GM23338 (cell line): ENCODE measurements around the gene PCK2. TPM values are rescaled to one million over a fixed set of nuclear protein-coding genes. Genes with fewer than 3 reads are reported as not detected.
A peak's percentile ranks its signal among the peaks of the same experiment; 100 is the strongest.

ENCODE experiments used
- ATAC-seq: fragments of 200-7000 bp; cut with Tn5 transposase; 3 replicates; pipeline ENCODE4 v1.9.1; 2020
- DNase-seq: peaks from one replicate; pipeline ENCODE4 v3.0.0-alpha.2; 2015; ENCODE audit warnings: low spot score
- H2AFZ ChIP-seq: fragments of 200-600 bp; sonication (generic); 2 replicates; pipeline ENCODE4 v1.8.0; 2016; ENCODE audit warnings: antibody characterized with exemption, mild to moderate bottlenecking, moderate library complexity
- H3F3A ChIP-seq: fragments of 200-600 bp; sonication (generic); replicated peaks from 2 replicates; pipeline ENCODE4 v1.8.0; 2017; ENCODE audit warnings: antibody characterized with exemption, mixed run types, low read depth
- H3K27ac ChIP-seq: fragments of 200-600 bp; sonication (generic); 2 replicates; pipeline ENCODE4 v1.6.1; 2016; ENCODE audit warnings: low read depth
- H3K27me3 ChIP-seq: fragments of 200-600 bp; sonication (generic); 2 replicates; pipeline ENCODE4 v1.8.0; 2016; ENCODE audit warnings: mild to moderate bottlenecking, mixed run types, moderate library complexity; ENCODE audit not compliant: insufficient read depth
- H3K36me3 ChIP-seq: fragments of 200-600 bp; sonication (generic); 2 replicates; pipeline ENCODE4 v1.8.0; 2016; ENCODE audit warnings: mild to moderate bottlenecking; ENCODE audit not compliant: insufficient read depth
- H3K4me1 ChIP-seq: fragments of 200-600 bp; sonication (generic); 2 replicates; pipeline ENCODE4 v1.8.0; 2016; ENCODE audit warnings: mild to moderate bottlenecking, moderate library complexity; ENCODE audit not compliant: insufficient read depth
- H3K4me2 ChIP-seq: fragments of 200-600 bp; sonication (generic); 2 replicates; pipeline ENCODE4 v1.7.1; 2017; ENCODE audit warnings: mixed run types
- H3K4me3 ChIP-seq: fragments of 200-600 bp; sonication (generic); 2 replicates; pipeline ENCODE4 v1.6.1; 2016; ENCODE audit warnings: mixed run types
- H3K79me2 ChIP-seq: fragments of 200-600 bp; sonication (generic); replicated peaks from 2 replicates; pipeline ENCODE4 v1.8.0; 2017; ENCODE audit warnings: mild to moderate bottlenecking; ENCODE audit not compliant: insufficient read depth
- H3K9me2 ChIP-seq: fragments of 200-600 bp; sonication (generic); 2 replicates; pipeline ENCODE4 v1.8.0; 2017; ENCODE audit not compliant: insufficient read depth
- H4K20me1 ChIP-seq: fragments of 200-600 bp; sonication (generic); replicated peaks from 2 replicates; pipeline ENCODE4 v1.8.0; 2017; ENCODE audit warnings: mild to moderate bottlenecking; ENCODE audit not compliant: insufficient read depth
- H3K27ac Mint-ChIP-seq: 2 replicates; pipeline ENCODE4 v1.8.0; 2020; ENCODE audit warnings: inconsistent platforms, mild to moderate bottlenecking, moderate library complexity, mixed read lengths
- H3K27me3 Mint-ChIP-seq: 3 replicates; pipeline ENCODE4 v1.8.0; 2022; ENCODE audit warnings: low read depth, mild to moderate bottlenecking, moderate library complexity, mixed read lengths, inconsistent platforms; ENCODE audit not compliant: insufficient read depth, poor library complexity
- H3K36me3 Mint-ChIP-seq: 3 replicates; pipeline ENCODE4 v1.8.0; 2021; ENCODE audit warnings: low read depth, mild to moderate bottlenecking, inconsistent platforms, moderate library complexity, mixed read lengths
- H3K4me1 Mint-ChIP-seq: 3 replicates; pipeline ENCODE4 v1.8.0; 2020; ENCODE audit warnings: mild to moderate bottlenecking, inconsistent platforms, mixed read lengths
- H3K4me3 Mint-ChIP-seq: 3 replicates; pipeline ENCODE4 v1.8.0; 2021; ENCODE audit warnings: moderate library complexity, mild to moderate bottlenecking, inconsistent platforms, mixed read lengths
- H3K9me3 Mint-ChIP-seq: 3 replicates; pipeline ENCODE4 v1.8.0; 2020; ENCODE audit warnings: moderate library complexity, mild to moderate bottlenecking, inconsistent platforms, mixed read lengths
- CREB1 ChIP-seq: fragments of 250-450 bp; sonication (Bioruptor Pico); IDR thresholded peaks from 2 replicates; pipeline ENCODE4 v1.5.0; 2020; ENCODE audit warnings: low read depth, mild to moderate bottlenecking, moderate library complexity
- EZH2 ChIP-seq: fragments of 200-600 bp; sonication (generic); IDR thresholded peaks from one replicate; pipeline ENCODE4 v1.8.0; 2017; ENCODE audit warnings: antibody characterized with exemption, mild to moderate bottlenecking, low read depth; ENCODE audit not compliant: unreplicated experiment
- EZH2phosphoT487 ChIP-seq: fragments of 200-600 bp; sonication (generic); IDR thresholded peaks from one replicate; pipeline ENCODE4 v1.8.1; 2018; ENCODE audit warnings: antibody characterized with exemption; ENCODE audit not compliant: unreplicated experiment
- JUNB ChIP-seq: IDR thresholded peaks from one replicate; pipeline ENCODE4 v1.6.1; 2016; ENCODE audit warnings: antibody characterized with exemption; ENCODE audit not compliant: unreplicated experiment
- NANOG ChIP-seq: IDR thresholded peaks from 2 replicates; pipeline ENCODE4 v1.6.1; 2016; ENCODE audit warnings: antibody characterized with exemption, borderline replicate concordance
- POLR2AphosphoS5 ChIP-seq: IDR thresholded peaks from 2 replicates; pipeline ENCODE4 v1.6.1; 2016; ENCODE audit warnings: antibody characterized with exemption, low read depth
- STAT1 ChIP-seq: IDR thresholded peaks from one replicate; pipeline ENCODE4 v1.6.1; 2016; ENCODE audit warnings: antibody characterized with exemption; ENCODE audit not compliant: unreplicated experiment
- ZNF114 ChIP-seq: fragments of 250-450 bp; sonication (Bioruptor Pico); IDR thresholded peaks from 2 replicates; pipeline ENCODE4 v1.5.0; 2020; ENCODE audit warnings: mild to moderate bottlenecking, moderate library complexity
- ZNF331 ChIP-seq: fragments of 250-450 bp; sonication (Bioruptor Pico); IDR thresholded peaks from 2 replicates; pipeline ENCODE4 v1.5.0; 2020; ENCODE audit warnings: low read depth, mild to moderate bottlenecking, moderate library complexity
- polyA plus RNA-seq: library from polyadenylated mRNA; unstranded; fragments of >200 nt; fragmentation: Nextera tagmentation; extraction: Ambion mirVana; gene quantifications from 2 replicates; pipeline ENCODE4 v1.2.1, GENCODE V29; 2016
- total RNA-seq: library from RNA; depleted of rRNA; stranded (reverse); fragments of >200 nt; shearing (Covaris generic); gene quantifications from 2 replicates; pipeline ENCODE4 v1.2.3, GENCODE V29; 2014
- TF ChIP-seq, protein P1 (sequence below): IDR thresholded peaks from one replicate; pipeline ENCODE4 v1.6.1; 2018; ENCODE audit warnings: antibody characterized with exemption; ENCODE audit not compliant: unreplicated experiment
- TF ChIP-seq, protein P2 (sequence below): IDR thresholded peaks from 2 replicates; pipeline ENCODE4 v1.6.1; 2016; ENCODE audit warnings: antibody characterized with exemption
- TF ChIP-seq, protein P3 (sequence below): fragments of 250-450 bp; sonication (Bioruptor Pico); IDR thresholded peaks from 2 replicates; pipeline ENCODE4 v1.5.0; 2020; ENCODE audit warnings: mild to moderate bottlenecking, moderate library complexity
- TF ChIP-seq, protein P4 (sequence below), 2 experiments: fragments of 200-600 bp in 1 of 2; sonication (generic) in 1 of 2; conservative IDR thresholded peaks; 2 replicates each; pipeline versions ENCODE4 v1.5.1 to v1.6.1; 2016 to 2017; ENCODE audit warnings: antibody characterized with exemption in 2 of 2, low read depth in 2 of 2, mild to moderate bottlenecking in 2 of 2, moderate library complexity in 1 of 2

PCK2 gene
- total and polyA plus RNA-seq, 2 experiments from 2014 or later: 53.5 to 103 TPM

DNA sequence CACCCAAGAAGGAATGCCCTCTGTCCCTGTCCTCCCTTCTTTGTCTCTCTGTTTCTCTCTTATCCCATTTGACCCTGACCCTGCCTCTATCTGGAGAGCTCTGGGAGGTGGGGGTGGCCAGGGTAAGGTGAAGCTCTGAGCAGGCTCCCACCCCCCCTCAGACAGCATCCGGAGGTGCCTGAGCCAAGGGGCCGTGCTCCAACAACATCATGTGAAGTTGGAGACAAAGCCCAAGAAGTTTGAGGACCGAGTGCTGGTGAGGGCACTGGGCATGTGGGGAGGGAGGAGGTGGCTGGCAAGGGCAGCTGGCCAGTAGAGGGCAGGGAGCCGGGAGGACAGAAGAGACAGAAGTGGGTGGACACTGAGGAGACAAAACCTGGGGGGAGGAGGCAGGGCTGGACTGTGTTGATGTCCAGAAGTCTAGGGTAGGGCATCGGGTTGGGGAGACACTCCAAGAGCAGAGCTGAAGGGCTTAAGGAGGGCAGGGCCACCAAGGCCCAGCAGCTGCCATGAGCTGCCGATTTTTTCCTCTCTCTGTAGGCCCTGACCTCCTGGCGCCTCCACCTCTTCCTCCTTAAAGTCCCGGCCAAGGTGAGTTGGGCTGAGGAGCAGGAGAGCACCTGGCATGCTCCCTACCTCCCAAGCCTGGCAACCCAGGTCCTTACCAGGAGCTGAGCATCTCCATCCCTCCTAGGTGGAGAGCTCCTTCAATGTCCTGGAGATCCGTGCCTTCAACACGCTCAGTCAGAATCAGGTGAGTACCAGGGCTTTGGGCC, 40.4 kb upstream of the PCK2 start:
- TF ChIP-seq CREB1 (CRISPR knock-in tag): no peak
- TF ChIP-seq, protein P1, sequence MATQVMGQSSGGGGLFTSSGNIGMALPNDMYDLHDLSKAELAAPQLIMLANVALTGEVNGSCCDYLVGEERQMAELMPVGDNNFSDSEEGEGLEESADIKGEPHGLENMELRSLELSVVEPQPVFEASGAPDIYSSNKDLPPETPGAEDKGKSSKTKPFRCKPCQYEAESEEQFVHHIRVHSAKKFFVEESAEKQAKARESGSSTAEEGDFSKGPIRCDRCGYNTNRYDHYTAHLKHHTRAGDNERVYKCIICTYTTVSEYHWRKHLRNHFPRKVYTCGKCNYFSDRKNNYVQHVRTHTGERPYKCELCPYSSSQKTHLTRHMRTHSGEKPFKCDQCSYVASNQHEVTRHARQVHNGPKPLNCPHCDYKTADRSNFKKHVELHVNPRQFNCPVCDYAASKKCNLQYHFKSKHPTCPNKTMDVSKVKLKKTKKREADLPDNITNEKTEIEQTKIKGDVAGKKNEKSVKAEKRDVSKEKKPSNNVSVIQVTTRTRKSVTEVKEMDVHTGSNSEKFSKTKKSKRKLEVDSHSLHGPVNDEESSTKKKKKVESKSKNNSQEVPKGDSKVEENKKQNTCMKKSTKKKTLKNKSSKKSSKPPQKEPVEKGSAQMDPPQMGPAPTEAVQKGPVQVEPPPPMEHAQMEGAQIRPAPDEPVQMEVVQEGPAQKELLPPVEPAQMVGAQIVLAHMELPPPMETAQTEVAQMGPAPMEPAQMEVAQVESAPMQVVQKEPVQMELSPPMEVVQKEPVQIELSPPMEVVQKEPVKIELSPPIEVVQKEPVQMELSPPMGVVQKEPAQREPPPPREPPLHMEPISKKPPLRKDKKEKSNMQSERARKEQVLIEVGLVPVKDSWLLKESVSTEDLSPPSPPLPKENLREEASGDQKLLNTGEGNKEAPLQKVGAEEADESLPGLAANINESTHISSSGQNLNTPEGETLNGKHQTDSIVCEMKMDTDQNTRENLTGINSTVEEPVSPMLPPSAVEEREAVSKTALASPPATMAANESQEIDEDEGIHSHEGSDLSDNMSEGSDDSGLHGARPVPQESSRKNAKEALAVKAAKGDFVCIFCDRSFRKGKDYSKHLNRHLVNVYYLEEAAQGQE: no peak
- no peak for TF ChIP-seq NANOG
- TF ChIP-seq JUNB: no peak
- TF ChIP-seq, protein P2, sequence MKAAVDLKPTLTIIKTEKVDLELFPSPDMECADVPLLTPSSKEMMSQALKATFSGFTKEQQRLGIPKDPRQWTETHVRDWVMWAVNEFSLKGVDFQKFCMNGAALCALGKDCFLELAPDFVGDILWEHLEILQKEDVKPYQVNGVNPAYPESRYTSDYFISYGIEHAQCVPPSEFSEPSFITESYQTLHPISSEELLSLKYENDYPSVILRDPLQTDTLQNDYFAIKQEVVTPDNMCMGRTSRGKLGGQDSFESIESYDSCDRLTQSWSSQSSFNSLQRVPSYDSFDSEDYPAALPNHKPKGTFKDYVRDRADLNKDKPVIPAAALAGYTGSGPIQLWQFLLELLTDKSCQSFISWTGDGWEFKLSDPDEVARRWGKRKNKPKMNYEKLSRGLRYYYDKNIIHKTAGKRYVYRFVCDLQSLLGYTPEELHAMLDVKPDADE: no peak
- TF ChIP-seq, protein P3, sequence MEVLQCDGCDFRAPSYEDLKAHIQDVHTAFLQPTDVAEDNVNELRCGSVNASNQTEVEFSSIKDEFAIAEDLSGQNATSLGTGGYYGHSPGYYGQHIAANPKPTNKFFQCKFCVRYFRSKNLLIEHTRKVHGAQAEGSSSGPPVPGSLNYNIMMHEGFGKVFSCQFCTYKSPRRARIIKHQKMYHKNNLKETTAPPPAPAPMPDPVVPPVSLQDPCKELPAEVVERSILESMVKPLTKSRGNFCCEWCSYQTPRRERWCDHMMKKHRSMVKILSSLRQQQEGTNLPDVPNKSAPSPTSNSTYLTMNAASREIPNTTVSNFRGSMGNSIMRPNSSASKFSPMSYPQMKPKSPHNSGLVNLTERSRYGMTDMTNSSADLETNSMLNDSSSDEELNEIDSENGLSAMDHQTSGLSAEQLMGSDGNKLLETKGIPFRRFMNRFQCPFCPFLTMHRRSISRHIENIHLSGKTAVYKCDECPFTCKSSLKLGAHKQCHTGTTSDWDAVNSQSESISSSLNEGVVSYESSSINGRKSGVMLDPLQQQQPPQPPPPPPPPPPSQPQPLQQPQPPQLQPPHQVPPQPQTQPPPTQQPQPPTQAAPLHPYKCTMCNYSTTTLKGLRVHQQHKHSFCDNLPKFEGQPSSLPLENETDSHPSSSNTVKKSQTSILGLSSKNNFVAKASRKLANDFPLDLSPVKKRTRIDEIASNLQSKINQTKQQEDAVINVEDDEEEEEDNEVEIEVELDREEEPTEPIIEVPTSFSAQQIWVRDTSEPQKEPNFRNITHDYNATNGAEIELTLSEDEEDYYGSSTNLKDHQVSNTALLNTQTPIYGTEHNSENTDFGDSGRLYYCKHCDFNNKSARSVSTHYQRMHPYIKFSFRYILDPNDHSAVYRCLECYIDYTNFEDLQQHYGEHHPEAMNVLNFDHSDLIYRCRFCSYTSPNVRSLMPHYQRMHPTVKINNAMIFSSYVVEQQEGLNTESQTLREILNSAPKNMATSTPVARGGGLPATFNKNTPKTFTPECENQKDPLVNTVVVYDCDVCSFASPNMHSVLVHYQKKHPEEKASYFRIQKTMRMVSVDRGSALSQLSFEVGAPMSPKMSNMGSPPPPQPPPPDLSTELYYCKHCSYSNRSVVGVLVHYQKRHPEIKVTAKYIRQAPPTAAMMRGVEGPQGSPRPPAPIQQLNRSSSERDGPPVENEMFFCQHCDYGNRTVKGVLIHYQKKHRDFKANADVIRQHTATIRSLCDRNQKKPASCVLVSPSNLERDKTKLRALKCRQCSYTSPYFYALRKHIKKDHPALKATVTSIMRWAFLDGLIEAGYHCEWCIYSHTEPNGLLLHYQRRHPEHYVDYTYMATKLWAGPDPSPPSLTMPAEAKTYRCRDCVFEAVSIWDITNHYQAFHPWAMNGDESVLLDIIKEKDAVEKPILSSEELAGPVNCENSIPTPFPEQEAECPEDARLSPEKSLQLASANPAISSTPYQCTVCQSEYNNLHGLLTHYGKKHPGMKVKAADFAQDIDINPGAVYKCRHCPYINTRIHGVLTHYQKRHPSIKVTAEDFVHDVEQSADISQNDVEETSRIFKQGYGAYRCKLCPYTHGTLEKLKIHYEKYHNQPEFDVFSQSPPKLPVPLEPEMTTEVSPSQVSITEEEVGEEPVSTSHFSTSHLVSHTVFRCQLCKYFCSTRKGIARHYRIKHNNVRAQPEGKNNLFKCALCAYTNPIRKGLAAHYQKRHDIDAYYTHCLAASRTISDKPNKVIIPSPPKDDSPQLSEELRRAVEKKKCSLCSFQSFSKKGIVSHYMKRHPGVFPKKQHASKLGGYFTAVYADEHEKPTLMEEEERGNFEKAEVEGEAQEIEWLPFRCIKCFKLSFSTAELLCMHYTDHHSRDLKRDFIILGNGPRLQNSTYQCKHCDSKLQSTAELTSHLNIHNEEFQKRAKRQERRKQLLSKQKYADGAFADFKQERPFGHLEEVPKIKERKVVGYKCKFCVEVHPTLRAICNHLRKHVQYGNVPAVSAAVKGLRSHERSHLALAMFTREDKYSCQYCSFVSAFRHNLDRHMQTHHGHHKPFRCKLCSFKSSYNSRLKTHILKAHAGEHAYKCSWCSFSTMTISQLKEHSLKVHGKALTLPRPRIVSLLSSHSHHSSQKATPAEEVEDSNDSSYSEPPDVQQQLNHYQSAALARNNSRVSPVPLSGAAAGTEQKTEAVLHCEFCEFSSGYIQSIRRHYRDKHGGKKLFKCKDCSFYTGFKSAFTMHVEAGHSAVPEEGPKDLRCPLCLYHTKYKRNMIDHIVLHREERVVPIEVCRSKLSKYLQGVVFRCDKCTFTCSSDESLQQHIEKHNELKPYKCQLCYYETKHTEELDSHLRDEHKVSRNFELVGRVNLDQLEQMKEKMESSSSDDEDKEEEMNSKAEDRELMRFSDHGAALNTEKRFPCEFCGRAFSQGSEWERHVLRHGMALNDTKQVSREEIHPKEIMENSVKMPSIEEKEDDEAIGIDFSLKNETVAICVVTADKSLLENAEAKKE: no peak
- TF ChIP-seq ZNF114: no peak
- no peak for TF ChIP-seq EZH2
- no peak for TF ChIP-seq STAT1
- TF ChIP-seq ZNF331 (CRISPR knock-in tag): no peak
- no peak for TF ChIP-seq EZH2phosphoT487
- TF ChIP-seq POLR2AphosphoS5: no peak
- TF ChIP-seq, protein P4, sequence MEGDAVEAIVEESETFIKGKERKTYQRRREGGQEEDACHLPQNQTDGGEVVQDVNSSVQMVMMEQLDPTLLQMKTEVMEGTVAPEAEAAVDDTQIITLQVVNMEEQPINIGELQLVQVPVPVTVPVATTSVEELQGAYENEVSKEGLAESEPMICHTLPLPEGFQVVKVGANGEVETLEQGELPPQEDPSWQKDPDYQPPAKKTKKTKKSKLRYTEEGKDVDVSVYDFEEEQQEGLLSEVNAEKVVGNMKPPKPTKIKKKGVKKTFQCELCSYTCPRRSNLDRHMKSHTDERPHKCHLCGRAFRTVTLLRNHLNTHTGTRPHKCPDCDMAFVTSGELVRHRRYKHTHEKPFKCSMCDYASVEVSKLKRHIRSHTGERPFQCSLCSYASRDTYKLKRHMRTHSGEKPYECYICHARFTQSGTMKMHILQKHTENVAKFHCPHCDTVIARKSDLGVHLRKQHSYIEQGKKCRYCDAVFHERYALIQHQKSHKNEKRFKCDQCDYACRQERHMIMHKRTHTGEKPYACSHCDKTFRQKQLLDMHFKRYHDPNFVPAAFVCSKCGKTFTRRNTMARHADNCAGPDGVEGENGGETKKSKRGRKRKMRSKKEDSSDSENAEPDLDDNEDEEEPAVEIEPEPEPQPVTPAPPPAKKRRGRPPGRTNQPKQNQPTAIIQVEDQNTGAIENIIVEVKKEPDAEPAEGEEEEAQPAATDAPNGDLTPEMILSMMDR (conservative IDR thresholded peaks at IDR 0.05; ENCODE audit: low read depth in 2 of 2): no peak
- H3K27ac Mint-ChIP-seq: no peak overlapping the region
- Histone ChIP-seq H3K27me3 (no peaks in the 10 kb centered on the region), H3K4me2 (no peak overlapping the region), H3K27ac (no peak overlapping the region), H3K79me2 (no peaks in the 10 kb centered on the region), H2AFZ (no peak overlapping the region), H3K36me3 (no peaks in the 10 kb centered on the region), H4K20me1 (no peaks in the 10 kb centered on the region), H3F3A (0 out of 2 replicates have a peak, but pooled peaks cover 4% of the 10 kb centered on the region), H3K9me2 (no peaks in the 10 kb centered on the region), H3K4me3 (no peak overlapping the region), H3K4me1 (peaks cover 9% of the 10 kb centered on the region; the same call in 1 of the 2 replicates)
- DNase-seq (no peak), ATAC-seq (no peak)
- peaks cover 16% of the 10 kb centered on the region; the same call in 2 of the 3 replicates for H3K36me3 Mint-ChIP-seq
- no peaks in the 10 kb centered on the region for H3K9me3 Mint-ChIP-seq
- peak overlapping the region; percentile 70; the same call in 1 of the 3 replicates for H3K4me3 Mint-ChIP-seq
- peaks cover 21% of the 10 kb centered on the region for H3K27me3 Mint-ChIP-seq
- peaks cover 23% of the 10 kb centered on the region for H3K4me1 Mint-ChIP-seq
